LNCAP (cell line): ENCODE data around the gene FOXP4.

Source experiments
- CTCF ChIP-seq: fragments of 450-650 bp; IDR thresholded peaks from 2 replicates; pipeline ENCODE4 v1.5.1; 2017; ENCODE audit warnings: mild to moderate bottlenecking

FOXP4 gene

DNA sequence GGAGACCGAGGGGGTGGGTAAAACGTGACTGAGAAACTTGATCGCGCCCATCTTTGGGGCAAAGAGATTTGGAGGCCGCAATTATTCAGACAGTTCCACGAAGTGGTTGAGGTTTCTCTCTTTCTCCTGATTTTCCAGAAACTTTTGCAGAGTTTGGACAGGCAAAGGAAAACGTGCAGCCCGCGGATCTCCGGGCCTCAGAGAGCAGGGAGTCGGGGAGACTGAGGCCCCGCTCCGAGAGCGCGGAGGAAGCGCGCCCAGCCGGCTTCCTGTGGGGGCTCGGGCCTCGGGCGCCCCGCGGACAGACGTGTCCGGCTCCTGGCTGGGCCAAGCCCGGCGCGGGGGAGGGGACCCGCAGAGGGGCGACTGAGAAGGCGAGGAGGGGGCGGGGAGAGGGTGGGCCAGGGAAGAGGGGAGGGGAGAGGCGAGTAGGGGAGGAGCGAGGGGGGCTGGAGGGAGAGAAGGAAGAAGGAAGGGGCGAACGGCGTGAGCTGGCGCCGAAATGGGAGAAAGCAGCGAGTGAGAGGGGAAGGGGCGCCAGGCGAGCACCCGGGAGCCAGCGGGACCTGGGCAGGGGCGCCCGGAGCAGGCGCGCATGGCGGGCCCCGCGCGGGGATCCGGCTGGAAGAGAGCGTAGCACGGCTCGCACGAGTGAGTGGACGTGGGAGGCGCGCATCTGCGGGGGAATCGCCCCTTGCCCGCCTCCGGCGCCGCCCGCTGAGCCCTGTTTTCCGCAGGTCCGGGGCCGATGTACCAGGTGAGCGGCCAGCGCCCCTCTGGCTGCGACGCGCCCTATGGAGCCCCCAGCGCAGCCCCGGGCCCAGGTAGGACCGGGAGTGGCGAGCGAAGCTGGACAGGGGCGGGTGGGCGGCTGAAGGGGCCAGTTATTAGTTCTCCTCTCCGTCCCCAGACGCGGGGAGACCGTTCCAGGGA is 92.1 kb downstream of the FOXP4 start, which contains the start of gene MDFI:
Gene MDFI, plus strand, starts transcription at position 467 of the 933 bp plus-strand sequence. Its CDS starts 282 bp downstream, at position 749.
- no peak for TF ChIP-seq CTCF

GRCh38 chr6:41638935-41639808 is 93.0 kb downstream of the FOXP4 start:
- TF ChIP-seq CTCF = no peak

- no peak for TF ChIP-seq CTCF
These were observed 93.7 kb downstream of the FOXP4 start for GRCh38 chr6:41639809-41640371.

DNA sequence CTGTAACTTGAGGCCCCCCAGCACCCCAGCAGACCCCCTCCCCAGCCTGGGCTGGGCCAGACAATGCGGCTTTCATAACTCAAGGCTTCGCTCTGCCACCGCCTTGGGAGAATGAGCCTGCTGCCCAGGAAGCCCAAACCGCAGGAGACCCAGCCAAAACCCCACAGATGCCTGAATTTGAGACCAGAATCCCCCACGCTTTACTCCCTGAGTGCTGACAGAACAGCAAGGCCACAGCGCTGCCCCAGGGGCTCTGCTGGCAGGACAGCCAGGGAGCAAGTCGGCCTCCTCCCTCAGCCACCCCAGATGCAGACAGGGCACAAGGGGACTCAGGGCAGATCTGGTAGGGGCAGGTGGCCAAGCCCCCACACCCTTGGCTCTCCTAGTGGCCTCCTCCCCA is 94.2 kb downstream of the FOXP4 start:
- no peak for TF ChIP-seq CTCF

DNA sequence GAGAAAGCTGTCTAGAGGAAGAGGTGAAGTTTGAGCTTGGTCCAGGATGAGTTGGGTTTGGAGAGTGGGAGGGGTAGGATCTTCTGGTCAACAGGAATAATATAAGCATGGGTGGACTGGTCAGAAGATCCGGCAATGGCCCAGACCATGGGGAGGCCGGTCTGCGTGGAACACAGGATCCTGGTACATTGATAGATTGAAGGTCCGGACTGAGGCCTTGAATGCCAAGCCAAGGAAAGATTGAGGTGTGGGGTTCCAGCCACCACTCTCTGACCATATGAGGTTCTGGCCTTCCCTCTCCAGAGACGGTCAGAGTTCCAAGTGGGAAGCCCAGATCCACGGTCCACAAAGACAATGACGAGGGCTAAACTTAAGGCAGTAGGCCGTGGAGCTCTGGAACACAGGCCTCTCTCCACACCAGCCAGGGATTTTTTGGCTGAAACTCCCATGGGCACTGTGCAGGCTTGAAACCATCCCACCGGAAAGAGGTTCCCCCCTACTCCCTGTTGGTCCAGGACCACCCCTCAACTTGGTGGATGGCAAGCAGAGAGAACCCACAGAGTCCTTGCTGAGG is 95.3 kb downstream of the FOXP4 start:
- no peak for TF ChIP-seq CTCF

GRCh38 chr6:41642090-41642959 is 96.1 kb downstream of the FOXP4 start:
- no peak for TF ChIP-seq CTCF
